Mucosa of stomach (tissue), 1 donor: ENCODE results near the gene SLC6A9.

ENCODE experiments used
- H3K27me3 ChIP-seq: one replicate; pipeline ENCODE4 v1.7.0; 2013; ENCODE audit warnings: mild to moderate bottlenecking, low read length; ENCODE audit not compliant: control insufficient read depth, insufficient read depth
- H3K36me3 ChIP-seq: one replicate; pipeline ENCODE4 v1.7.0; 2013; ENCODE audit warnings: low read length; ENCODE audit not compliant: control insufficient read depth, insufficient read depth
- H3K4me1 ChIP-seq: one replicate; pipeline ENCODE4 v1.7.0; 2013; ENCODE audit warnings: mild to moderate bottlenecking, low read length; ENCODE audit not compliant: control insufficient read depth, insufficient read depth
- H3K4me3 ChIP-seq: one replicate; pipeline ENCODE4 v1.7.0; 2013; ENCODE audit warnings: low read length
- H3K9ac ChIP-seq: one replicate; pipeline ENCODE4 v1.7.0; 2013; ENCODE audit warnings: mild to moderate bottlenecking, low read length, moderate library complexity
- H3K9me3 ChIP-seq: one replicate; pipeline ENCODE4 v1.7.0; 2013; ENCODE audit warnings: mild to moderate bottlenecking, low read length, moderate library complexity; ENCODE audit not compliant: control insufficient read depth
- donor health status: Pancreatic carcinoma.

SLC6A9 gene

GRCh38 chr1:44031252-44032169 lies at the start of gene SLC6A9:
SLC6A9 (minus strand) TSS chr1:44031462; CDS start chr1:44024277, 7,185 bp downstream.
- H3K27me3 ChIP-seq, result no peaks in the 10 kb centered on the region
- no peaks in the 10 kb centered on the region for H3K9me3 ChIP-seq
- H3K4me1 ChIP-seq, result peaks cover 55% of the 10 kb centered on the region
- no peaks in the 10 kb centered on the region for H3K36me3 ChIP-seq
- no peak within 1 kb of the TSS for H3K4me3 ChIP-seq
- peak within 1 kb of the TSS; percentile 38 for H3K9ac ChIP-seq

GRCh38 chr1:44079566-44079965 lies 48.3 kb upstream of the SLC6A9 start:
- H3K9me3 ChIP-seq, result no peaks in the 10 kb centered on the region
- H3K4me3 ChIP-seq, result no peak overlapping the region
- no peaks in the 10 kb centered on the region for H3K4me1 ChIP-seq
- no peak overlapping the region for H3K9ac ChIP-seq
- H3K36me3 ChIP-seq, result no peaks in the 10 kb centered on the region
- no peaks in the 10 kb centered on the region for H3K27me3 ChIP-seq

- Histone ChIP-seq H3K27me3 (no peaks in the 10 kb centered on the region), H3K4me3 (no peak overlapping the region), H3K4me1 (no peaks in the 10 kb centered on the region), H3K9me3 (no peaks in the 10 kb centered on the region), H3K36me3 (no peaks in the 10 kb centered on the region), H3K9ac (no peak overlapping the region)
Measured at GRCh38 chr1:44078104-44078503, 46.8 kb upstream of the SLC6A9 start.

GRCh38 chr1:44077421-44077820 lies 46.2 kb upstream of the SLC6A9 start:
- Histone ChIP-seq H3K4me1 (no peaks in the 10 kb centered on the region), H3K9ac (no peak overlapping the region), H3K27me3 (no peaks in the 10 kb centered on the region), H3K36me3 (no peaks in the 10 kb centered on the region), H3K4me3 (no peak overlapping the region), H3K9me3 (no peaks in the 10 kb centered on the region)

GRCh38 chr1:44076066-44076465 lies 44.8 kb upstream of the SLC6A9 start:
- no peaks in the 10 kb centered on the region for H3K4me1 ChIP-seq
- H3K4me3 ChIP-seq, result no peak overlapping the region
- no peak overlapping the region for H3K9ac ChIP-seq
- H3K9me3 ChIP-seq, result no peaks in the 10 kb centered on the region
- H3K36me3 ChIP-seq, result no peaks in the 10 kb centered on the region
- no peaks in the 10 kb centered on the region for H3K27me3 ChIP-seq

- Histone ChIP-seq H3K4me3 (no peak overlapping the region), H3K9ac (no peak overlapping the region), H3K27me3 (no peaks in the 10 kb centered on the region), H3K9me3 (no peaks in the 10 kb centered on the region), H3K4me1 (no peaks in the 10 kb centered on the region), H3K36me3 (no peaks in the 10 kb centered on the region)
Measured at GRCh38 chr1:44074415-44074814, 43.2 kb upstream of the SLC6A9 start.

- no peaks in the 10 kb centered on the region for H3K36me3 ChIP-seq
- no peak overlapping the region for H3K4me3 ChIP-seq
- H3K27me3 ChIP-seq, result no peaks in the 10 kb centered on the region
- H3K9me3 ChIP-seq, result no peaks in the 10 kb centered on the region
- H3K9ac ChIP-seq, result no peak overlapping the region
- peaks cover 3% of the 10 kb centered on the region for H3K4me1 ChIP-seq
Measured at GRCh38 chr1:44073528-44073927, 42.3 kb upstream of the SLC6A9 start.

GRCh38 chr1:44072821-44073220 lies 41.6 kb upstream of the SLC6A9 start:
- Histone ChIP-seq H3K27me3 (no peaks in the 10 kb centered on the region), H3K36me3 (no peaks in the 10 kb centered on the region), H3K9ac (no peak overlapping the region), H3K9me3 (no peaks in the 10 kb centered on the region), H3K4me1 (peaks cover 3% of the 10 kb centered on the region), H3K4me3 (no peak overlapping the region)

- H3K27me3 ChIP-seq, result no peaks in the 10 kb centered on the region
- H3K36me3 ChIP-seq, result no peaks in the 10 kb centered on the region
- H3K9ac ChIP-seq, result no peak overlapping the region
- peaks cover 3% of the 10 kb centered on the region for H3K4me1 ChIP-seq
- H3K4me3 ChIP-seq, result no peak overlapping the region
- no peaks in the 10 kb centered on the region for H3K9me3 ChIP-seq
Measured at GRCh38 chr1:44072204-44072603, 40.9 kb upstream of the SLC6A9 start.

GRCh38 chr1:44071461-44071860 lies 40.2 kb upstream of the SLC6A9 start:
- Histone ChIP-seq H3K27me3 (no peaks in the 10 kb centered on the region), H3K4me3 (no peak overlapping the region), H3K4me1 (peaks cover 3% of the 10 kb centered on the region), H3K9me3 (no peaks in the 10 kb centered on the region), H3K36me3 (no peaks in the 10 kb centered on the region), H3K9ac (no peak overlapping the region)

GRCh38 chr1:44068442-44068921 lies 37.2 kb upstream of the SLC6A9 start:
- no peaks in the 10 kb centered on the region for H3K9me3 ChIP-seq
- no peak overlapping the region for H3K9ac ChIP-seq
- H3K36me3 ChIP-seq, result no peaks in the 10 kb centered on the region
- H3K27me3 ChIP-seq, result no peaks in the 10 kb centered on the region
- H3K4me1 ChIP-seq, result peaks cover 3% of the 10 kb centered on the region
- H3K4me3 ChIP-seq, result no peak overlapping the region

- no peaks in the 10 kb centered on the region for H3K36me3 ChIP-seq
- peaks cover 3% of the 10 kb centered on the region for H3K4me1 ChIP-seq
- H3K4me3 ChIP-seq, result no peak overlapping the region
- no peak overlapping the region for H3K9ac ChIP-seq
- no peaks in the 10 kb centered on the region for H3K9me3 ChIP-seq
- H3K27me3 ChIP-seq, result no peaks in the 10 kb centered on the region
Measured at GRCh38 chr1:44067266-44068250, 36.3 kb upstream of the SLC6A9 start.
